NCI-H1092 (cell line): ENCODE measurements around the gene HIF1AN.

Experiments used
- DNase-seq: peaks from one replicate; lab custom pipeline; 2025; lab: John Stamatoyannopoulos, UW

Gene HIF1AN

DNA sequence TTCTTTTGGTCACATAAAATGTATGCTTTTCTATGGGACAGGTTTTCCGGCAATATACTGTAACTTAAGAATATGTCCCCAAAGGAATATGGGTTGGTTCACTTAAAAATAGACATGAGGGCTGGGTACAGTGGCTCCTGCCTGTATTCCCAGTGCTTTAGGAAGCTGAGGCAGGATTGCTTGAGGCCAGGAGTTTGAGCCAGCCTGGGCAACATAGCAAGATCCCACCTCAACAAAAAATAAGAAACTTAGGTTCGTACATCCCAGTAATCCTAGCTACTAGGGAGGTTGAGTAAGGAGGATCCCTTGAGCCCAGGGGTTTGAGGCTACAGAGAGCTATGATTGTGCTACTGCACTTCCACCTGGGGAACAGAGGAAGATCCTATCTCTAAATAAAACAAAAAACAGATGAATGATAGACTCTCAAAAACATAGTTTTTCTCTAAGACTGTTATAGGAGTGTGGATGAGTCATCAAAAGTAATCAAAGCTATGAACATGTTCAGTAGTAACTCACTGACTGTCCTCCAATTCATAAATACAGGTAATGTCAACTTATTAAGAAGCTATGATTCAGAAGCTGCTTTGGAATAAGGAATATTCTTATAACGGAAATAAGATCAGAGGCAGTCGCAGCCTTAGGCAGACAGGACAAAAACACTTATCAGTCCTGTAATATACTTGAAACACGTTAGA is 13.5 kb upstream of the HIF1AN start:
- no peak for DNase-seq

GRCh38 chr10:100522945-100523344 is 12.8 kb upstream of the HIF1AN start:
- no peak for DNase-seq

DNA sequence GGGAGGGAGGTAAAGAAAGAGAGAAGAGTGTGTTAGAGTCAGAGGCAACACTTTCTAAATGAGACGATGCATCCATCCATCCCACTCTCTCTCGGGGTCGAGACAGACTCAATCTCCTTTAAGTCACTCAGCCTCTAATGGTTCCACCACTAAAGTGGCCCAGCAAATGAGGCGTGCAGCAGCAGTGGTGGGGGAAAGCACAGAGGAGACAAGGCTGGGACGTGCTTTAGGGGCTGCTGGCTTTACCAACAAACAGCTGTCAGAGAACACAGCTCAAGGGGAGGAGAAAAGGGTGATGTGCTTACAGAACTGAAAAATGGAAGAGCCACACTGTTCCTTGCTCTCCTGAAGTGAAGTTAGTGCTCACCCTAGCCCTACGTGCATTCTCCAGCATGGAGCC is 11.5 kb upstream of the HIF1AN start:
- DNase-seq: no peak

- no peak for DNase-seq
Observed at GRCh38 chr10:100524638-100525037, 11.1 kb upstream of the HIF1AN start.

DNA sequence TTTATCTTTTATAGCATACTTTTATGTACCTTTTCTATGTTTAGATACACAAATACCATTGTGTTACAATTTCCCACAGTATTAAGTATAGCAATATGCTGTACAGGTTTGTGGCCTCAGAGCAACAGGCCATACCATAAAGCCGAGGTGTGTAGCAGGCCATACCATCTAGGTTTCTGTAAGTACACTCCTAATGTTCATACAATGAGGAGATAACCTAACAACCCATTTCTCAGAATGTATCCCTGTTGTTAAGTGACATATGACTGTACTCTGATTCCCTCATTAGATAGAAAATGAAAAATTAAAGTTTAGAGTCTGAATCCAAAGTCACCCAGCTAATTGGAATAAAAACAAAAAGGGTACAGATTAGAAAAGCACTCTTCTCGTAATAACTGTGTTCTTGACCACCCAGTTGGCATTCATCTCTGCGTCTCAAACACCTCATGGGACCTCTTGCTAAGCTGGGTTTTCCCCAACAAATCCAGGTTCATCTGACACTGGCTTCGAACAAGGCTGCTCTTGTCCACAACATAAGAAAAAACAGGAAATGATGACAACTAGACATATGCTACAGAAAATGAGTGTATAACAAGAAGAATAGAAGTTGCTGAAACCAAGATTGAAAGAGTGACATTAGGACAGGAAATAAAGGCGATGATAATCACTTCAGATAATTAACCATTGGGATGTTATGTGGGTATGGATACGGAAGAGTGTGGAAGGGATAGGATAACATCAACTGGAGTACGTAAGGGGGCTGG is 7.4 kb upstream of the HIF1AN start:
- no peak for DNase-seq

DNA sequence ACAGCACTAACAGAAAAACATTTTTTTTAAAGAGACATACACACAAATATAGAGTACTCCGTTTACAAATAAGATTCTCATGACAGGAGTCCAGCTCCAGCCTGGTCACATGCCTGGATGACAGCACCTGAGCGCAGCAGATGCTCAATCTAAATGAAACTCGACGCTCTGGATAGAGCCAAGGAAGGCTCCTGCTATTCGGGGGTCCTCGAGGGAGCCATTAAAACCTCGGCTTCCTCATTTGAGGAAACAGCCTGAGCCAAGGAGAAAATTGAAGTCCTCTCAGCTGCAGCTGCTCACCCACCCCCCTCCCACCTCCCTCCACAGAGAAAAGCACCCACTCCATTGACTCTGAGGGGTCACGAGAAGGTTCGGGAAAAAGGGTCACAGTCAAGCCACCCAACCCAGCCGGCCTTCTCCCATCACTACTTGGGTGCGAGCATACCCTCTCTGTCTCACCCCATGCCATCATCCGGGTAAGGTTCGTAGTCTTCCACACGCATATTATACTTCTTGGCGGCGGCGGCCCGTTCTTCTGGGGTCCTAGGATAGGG is 6.7 kb upstream of the HIF1AN start:
- DNase-seq: no peak

GRCh38 chr10:100529475-100530298 is 6.1 kb upstream of the HIF1AN start, which contains the start of gene NDUFB8:
TSS of gene NDUFB8 (minus strand) at chr10:100529871. CDS start at chr10:100529851, 20 bp downstream.
- peak; percentile 78 for DNase-seq

DNA sequence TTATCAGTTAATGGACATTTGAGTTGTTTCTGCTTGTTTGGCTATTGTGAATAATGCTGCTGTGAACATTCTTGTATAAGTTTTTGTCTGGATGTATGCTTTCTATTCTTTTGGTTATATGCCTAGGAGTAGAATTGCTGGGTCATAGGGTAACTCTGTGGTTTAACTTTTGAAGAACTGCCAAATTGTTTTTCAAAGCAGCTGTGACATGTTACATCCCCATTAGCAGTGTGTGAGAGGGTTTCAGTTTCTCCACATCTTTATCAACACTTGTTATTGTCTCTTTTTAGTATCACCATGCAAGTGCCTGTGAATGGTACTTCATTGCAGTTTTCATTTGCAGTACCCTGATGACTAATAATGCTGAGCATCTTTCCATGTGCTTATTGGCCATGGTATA is 4.0 kb upstream of the HIF1AN start:
- DNase-seq: no peak

- DNase-seq: no peak
Observed at GRCh38 chr10:100534726-100535125, 1.0 kb upstream of the HIF1AN start.

DNA sequence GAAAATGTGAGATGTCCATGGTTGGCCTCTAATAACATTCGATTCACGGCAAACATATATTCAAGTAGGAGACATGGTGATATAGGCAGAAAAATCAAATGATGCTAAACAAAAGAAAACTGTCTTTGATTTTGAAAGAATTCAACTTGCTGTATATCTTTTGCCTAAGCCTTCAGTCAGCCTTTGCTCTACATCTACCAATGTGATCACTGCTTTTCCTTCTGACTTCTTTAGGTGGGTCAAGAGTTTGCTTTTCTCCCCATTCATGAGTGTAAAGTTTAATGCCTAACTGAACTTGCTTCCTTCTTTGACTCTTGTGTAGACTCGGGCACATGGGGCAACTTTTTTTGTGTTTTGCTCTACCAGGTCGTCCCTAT is 417 bp upstream of the HIF1AN start:
- DNase-seq: no peak

DNA sequence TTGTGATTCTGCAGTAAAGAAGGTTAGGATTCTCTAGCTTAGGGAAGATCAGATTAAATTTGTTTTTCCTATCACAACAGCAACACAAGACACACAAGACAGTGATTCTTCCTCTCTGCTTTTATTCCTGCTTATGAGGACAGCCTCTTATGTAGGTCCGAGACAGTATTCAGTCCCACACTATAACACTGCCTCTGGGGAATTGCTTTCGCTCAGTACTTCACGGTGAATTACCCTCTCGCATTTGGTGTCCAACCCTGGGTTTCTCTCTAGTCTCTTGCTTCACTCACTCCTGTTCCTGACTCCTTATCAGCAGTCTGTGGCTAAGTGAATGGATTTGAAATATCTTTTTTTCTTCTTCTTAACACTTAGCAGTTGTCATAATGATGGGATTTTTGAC is 1.7 kb downstream of the HIF1AN start:
- no peak for DNase-seq

- DNase-seq: no peak
Observed at GRCh38 chr10:100544950-100545349, 9.2 kb downstream of the HIF1AN start.

GRCh38 chr10:100551196-100551595 is 15.5 kb downstream of the HIF1AN start:
- no peak for DNase-seq

GRCh38 chr10:100551738-100552137 is 16.0 kb downstream of the HIF1AN start:
- DNase-seq: no peak

- no peak for DNase-seq
Observed at GRCh38 chr10:100553929-100554328, 18.2 kb downstream of the HIF1AN start.

DNA sequence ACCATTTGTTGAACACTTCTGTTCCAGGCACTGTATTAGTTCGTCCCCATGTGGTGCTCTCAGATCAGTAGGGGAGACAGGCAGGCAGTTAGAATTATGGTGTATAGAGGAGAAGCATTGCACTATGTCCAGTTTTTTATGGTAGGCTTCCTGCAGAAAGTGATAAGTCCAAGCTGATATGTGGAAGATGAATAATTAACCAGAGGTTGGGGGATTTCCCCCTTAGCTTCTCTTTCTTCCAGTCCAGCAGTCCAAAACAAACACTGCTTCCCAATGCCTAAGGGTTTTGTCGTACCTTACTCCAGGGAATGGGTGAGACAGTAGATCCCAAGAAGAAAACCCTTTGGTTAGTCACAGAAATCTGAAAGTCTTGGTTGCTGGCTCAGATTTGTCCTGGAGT is 19.2 kb downstream of the HIF1AN start:
- no peak for DNase-seq

DNA sequence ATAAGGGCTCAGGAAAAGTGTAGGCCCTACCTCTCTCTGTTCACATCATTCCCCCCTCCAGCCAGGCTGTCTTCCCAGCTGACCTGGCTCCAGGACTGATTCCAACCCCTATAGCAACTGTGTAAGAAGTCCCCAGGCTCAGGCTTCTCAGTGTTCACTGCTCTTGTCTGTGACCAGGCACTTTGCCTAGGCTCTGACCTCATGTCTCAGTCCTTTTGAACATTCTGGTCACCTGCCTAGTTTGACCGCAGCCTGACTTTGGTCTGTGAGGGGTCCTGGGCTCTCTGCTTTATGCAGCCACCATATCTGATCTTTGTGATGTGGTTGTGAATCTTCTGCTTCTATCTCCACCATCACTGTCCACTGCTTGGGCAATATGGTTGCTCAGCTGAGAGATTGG is 24.5 kb downstream of the HIF1AN start:
- no peak for DNase-seq

GRCh38 chr10:100561005-100561404 is 25.3 kb downstream of the HIF1AN start:
- DNase-seq: no peak

DNA sequence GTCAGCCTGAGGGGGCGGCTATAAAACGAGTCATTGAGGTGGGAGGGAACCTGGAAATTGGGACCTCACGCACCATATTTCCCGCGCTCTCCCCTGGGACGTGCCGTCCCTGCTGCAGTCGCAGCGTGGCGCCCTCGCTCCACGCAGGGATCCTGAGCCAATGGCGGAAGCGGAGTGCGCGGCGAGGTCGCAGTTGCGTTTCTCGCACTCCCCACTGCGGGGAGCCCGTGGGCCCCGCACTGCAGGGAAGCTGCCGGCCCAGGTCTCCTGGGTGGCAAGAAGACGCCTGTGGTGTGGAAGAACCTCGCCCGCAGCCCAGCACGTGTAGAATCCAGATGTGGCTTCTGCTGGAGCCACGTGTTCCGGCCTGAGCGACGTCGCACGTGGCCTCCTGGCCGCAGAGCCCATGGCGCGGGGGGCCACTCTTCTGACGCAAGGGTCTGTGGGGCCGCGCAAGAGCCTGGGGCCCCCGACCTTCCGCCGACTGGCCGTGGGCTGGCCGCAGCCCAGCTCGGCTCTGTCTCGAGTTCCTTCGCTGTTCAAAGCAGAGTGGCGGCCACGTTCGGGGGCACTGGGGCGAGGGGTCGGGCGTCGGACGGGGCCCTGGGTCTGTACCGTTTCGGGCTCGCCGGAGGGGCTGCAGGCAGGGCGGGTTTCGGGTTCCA is 26.4 kb downstream of the HIF1AN start:
- DNase-seq: peak; percentile 36

- DNase-seq: no peak
Observed at GRCh38 chr10:100565206-100565985, 29.7 kb downstream of the HIF1AN start.

- no peak for DNase-seq
Observed at GRCh38 chr10:100566561-100566960, 30.8 kb downstream of the HIF1AN start.
